GM06990 (cell line): ENCODE data around the gene WDR26.
"Not testable (repeated sequence)": the region's sequence is repeated elsewhere in the genome, so short reads cannot be mapped to it uniquely, and the experiment has no call there.

Experiments
- DNase-seq: peaks from one replicate; pipeline ENCODE4 v3.0.0-alpha.2; 2011; ENCODE audit not compliant: insufficient read length; ENCODE audit errors: extremely low read depth
- H3K27me3 ChIP-seq: replicated peaks from 2 replicates; pipeline ENCODE4 v1.6.0; 2011; ENCODE audit warnings: low read length; ENCODE audit not compliant: control insufficient read depth, insufficient read depth
- H3K36me3 ChIP-seq: 2 replicates; pipeline ENCODE4 v1.5.1; 2011; ENCODE audit warnings: low read length; ENCODE audit not compliant: control insufficient read depth, insufficient read depth
- H3K4me3 ChIP-seq: replicated peaks from 2 replicates; pipeline ENCODE4 v1.5.1; 2011; ENCODE audit warnings: low read depth, mild to moderate bottlenecking, control low read depth, low read length
- TF ChIP-seq, protein P1 (sequence below): IDR thresholded peaks from 2 replicates; pipeline ENCODE4 v1.5.1; 2011; ENCODE audit warnings: low read length, control low read depth, mild to moderate bottlenecking, inconsistent platforms; ENCODE audit not compliant: insufficient read depth, poor library complexity, severe bottlenecking

WDR26 gene

DNA sequence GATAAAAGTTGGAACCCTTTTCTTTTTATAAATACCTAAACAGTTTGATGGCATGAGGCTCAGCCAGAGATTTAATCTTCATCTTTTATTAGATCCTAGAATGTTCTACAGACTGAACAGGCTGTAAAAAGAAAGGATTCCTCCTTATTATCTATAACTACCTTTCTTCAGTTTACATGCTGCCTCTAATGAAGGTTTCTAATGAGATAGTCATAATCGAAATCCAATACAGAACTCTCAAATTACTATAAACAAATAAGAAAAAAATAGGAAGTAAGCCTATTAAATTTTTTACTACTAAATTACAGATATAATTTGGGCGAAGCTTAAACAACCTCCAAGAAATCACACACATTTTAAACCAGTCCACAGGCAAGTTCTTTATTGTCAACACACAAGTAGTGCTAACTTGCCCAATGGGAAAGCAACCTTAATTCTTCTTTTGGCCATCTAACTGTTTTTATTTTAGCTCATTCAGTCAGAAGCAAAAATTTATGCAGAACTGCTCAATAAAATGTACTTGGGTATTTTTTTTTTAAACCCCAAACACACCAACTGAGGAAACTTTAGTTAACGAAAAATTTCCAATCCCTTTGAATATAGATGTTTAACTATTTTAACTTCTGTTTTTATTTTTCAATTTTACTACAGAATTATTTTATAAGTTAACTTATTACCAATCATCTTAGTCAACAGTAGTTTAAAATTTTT, 4.8 kb downstream of the WDR26 start:
- no peak for DNase-seq
- TF ChIP-seq, protein P1, sequence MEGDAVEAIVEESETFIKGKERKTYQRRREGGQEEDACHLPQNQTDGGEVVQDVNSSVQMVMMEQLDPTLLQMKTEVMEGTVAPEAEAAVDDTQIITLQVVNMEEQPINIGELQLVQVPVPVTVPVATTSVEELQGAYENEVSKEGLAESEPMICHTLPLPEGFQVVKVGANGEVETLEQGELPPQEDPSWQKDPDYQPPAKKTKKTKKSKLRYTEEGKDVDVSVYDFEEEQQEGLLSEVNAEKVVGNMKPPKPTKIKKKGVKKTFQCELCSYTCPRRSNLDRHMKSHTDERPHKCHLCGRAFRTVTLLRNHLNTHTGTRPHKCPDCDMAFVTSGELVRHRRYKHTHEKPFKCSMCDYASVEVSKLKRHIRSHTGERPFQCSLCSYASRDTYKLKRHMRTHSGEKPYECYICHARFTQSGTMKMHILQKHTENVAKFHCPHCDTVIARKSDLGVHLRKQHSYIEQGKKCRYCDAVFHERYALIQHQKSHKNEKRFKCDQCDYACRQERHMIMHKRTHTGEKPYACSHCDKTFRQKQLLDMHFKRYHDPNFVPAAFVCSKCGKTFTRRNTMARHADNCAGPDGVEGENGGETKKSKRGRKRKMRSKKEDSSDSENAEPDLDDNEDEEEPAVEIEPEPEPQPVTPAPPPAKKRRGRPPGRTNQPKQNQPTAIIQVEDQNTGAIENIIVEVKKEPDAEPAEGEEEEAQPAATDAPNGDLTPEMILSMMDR = no peak
- Histone ChIP-seq H3K27me3 (no peaks in the 10 kb centered on the region), H3K36me3 (no peaks in the 10 kb centered on the region), H3K4me3 (no peak overlapping the region)

DNA sequence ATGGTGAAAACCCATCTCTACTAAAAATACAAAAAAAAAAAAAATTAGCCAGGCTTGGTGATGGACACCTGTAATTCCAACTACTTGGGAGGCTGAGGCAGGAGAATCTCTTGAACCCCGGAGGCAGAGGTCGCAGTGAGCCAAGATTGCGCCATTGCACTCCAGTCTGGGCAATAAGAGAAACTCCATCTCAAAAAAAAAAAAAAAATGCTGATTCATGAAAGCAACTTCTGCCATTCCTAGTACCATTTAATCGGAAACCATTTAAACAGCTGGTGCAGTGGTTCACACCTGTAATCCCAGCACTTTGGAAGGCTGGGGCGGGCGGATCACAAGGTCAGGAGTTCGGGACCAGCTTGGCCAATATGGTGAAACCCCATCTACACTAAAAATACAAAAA, 5.9 kb downstream of the WDR26 start:
- not testable (repeated sequence) for DNase-seq, H3K4me3 ChIP-seq, H3K27me3 ChIP-seq, H3K36me3 ChIP-seq

DNA sequence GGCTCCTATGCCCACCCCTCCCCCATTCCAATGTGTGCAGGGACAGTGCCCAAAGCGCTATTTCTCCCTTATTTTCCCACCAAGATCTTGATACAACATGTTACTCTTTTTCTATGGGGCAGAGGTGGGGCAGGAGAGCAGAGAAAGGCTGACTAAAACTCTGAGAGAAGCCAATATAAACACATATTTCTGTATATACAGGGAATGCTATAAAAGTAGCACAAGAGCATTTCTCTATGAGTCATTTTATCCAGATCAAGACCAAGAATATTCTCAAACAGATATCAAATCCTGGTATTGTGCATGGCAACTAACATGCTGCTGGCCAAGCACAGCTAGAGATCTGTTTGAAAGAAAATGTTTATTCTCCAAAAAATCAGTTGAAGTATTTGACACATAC, 7.3 kb downstream of the WDR26 start:
- TF ChIP-seq, protein P1 = no peak
- Histone ChIP-seq H3K27me3 (no peaks in the 10 kb centered on the region), H3K4me3 (no peak overlapping the region), H3K36me3 (peaks cover 3% of the 10 kb centered on the region)
- no peak for DNase-seq

DNA sequence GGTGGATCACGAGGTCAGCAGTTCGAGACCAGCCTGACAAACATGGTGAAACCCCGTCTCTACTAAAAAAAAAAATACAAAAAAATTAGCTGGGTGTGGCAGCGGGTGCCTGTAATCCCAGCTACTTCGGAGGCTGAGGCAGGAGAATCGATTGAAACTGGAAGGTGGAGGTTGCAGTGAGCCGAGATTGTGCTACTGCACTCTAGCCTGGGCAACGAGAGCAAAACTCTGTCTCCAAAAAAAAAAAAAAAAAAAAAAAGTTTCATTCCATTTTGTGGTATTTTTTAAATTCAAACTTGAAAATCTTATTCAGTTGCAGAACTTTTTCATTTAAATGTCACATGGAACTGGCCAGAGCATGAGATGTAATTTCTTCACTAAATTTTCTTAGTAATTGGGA, 7.7 kb downstream of the WDR26 start:
- H3K4me3 ChIP-seq, DNase-seq, H3K27me3 ChIP-seq, H3K36me3 ChIP-seq: not testable (repeated sequence)

DNA sequence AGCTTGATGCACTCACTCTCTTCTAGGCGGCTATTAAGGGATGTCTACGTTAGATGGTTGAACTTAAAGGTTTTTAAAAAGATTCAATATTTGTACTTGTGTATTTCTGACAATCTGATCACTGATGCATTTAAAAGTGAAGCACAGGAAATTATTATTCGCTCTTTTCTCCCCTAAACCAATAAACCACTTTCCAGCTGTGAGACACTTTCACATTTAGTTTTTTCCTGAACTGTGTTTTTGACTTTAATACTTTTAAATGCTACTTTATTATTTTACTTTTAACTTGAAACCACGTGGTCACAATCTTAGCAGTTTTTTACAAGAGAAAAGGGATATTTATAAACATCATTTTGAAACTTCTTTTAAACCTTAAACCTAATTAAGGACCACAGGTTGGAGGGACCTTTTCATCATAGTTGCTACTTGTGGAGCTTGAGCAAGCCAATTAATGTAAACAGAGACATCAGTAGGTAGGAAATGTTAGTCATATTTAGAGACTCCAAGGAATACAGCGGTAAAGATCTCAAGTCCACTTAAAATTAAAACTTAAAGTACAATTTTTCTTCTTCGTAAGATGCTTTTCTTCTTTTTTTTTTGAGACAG, 9.2 kb downstream of the WDR26 start:
- peaks cover 11% of the 10 kb centered on the region for H3K36me3 ChIP-seq
- TF ChIP-seq, protein P1 = no peak
- no peak for DNase-seq
- no peak overlapping the region for H3K4me3 ChIP-seq
- no peaks in the 10 kb centered on the region for H3K27me3 ChIP-seq

DNA sequence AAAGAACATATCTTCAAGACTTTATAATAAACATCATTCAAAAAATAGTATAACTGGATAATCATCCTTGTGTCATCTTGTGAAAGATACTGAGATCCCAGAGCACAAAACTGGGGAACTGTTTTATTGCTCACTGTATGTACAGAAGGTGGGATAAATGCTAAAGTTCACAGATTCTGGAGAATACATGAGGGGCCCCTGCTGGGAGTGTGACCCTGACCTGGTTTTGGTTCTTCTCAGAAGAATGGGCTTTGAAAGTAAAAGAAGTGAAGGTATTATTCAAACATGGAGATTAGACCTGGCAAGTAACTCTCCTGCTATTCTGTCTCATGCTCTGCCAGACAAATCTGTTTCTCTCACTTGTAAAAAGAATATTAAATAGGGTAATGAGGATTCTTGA, 14.5 kb downstream of the WDR26 start:
- no peaks in the 10 kb centered on the region for H3K27me3 ChIP-seq
- no peak overlapping the region for H3K4me3 ChIP-seq
- peaks cover 18% of the 10 kb centered on the region for H3K36me3 ChIP-seq
- TF ChIP-seq, protein P1 = no peak
- no peak for DNase-seq
